Measurements from ENCODE around the gene SPTLC2.

Gene SPTLC2

GRCh38 chr14:77654001-77654441 lies 37.6 kb upstream of the SPTLC2 start:
- TF ChIP-seq EZH2phosphoT487 (IDR thresholded peaks at IDR 0.05; ENCODE audit: borderline replicate concordance) (no peak), CTCF (conservative IDR thresholded peaks at IDR 0.05; ENCODE audit: low read length) (no peak)
- no peaks in the 10 kb centered on the region for H3K27me3 ChIP-seq (ENCODE audit: insufficient read depth, low read length, poor library complexity, severe bottlenecking)
- no peaks in the 10 kb centered on the region for H4K20me1 ChIP-seq (ENCODE audit: insufficient read depth, low read length, poor library complexity, severe bottlenecking)
- H3K79me2 ChIP-seq (ENCODE audit: insufficient read depth, low read length) = no peaks in the 10 kb centered on the region
- H3K4me1 ChIP-seq (ENCODE audit: insufficient read depth, low read length, poor library complexity, severe bottlenecking) = peaks cover 11% of the 10 kb centered on the region
- H3K4me2 ChIP-seq (ENCODE audit: low read depth, low read length, poor library complexity, severe bottlenecking) = peak overlapping the region; percentile 1
- no peak overlapping the region for H3K4me3 ChIP-seq (ENCODE audit: low read length, poor library complexity, severe bottlenecking)
- H3F3A ChIP-seq (ENCODE audit: low read depth) = 0 out of 2 replicates have a peak, but pooled peaks cover 3% of the 10 kb centered on the region
- no peaks in the 10 kb centered on the region for H3K9me2 ChIP-seq (replicated peaks; ENCODE audit: low read depth, low read length)
- H2AFZ ChIP-seq (ENCODE audit: low read length) = peak overlapping the region; percentile 98
- peak overlapping the region; percentile 21 for H3K9ac ChIP-seq (ENCODE audit: low read depth, low read length, poor library complexity, severe bottlenecking)
- H3K9me3 ChIP-seq (ENCODE audit: insufficient read depth, low read depth, low read length) = no peaks in the 10 kb centered on the region
- no peaks in the 10 kb centered on the region for H3K36me3 ChIP-seq (ENCODE audit: insufficient read depth, low read length)

- peaks cover 11% of the 10 kb centered on the region for H3K4me1 ChIP-seq (ENCODE audit: insufficient read depth, low read length, poor library complexity, severe bottlenecking)
- 0 out of 2 replicates have a peak, but pooled peaks cover 3% of the 10 kb centered on the region for H3F3A ChIP-seq (ENCODE audit: low read depth)
- no peaks in the 10 kb centered on the region for H3K36me3 ChIP-seq (ENCODE audit: insufficient read depth, low read length)
- no peaks in the 10 kb centered on the region for H4K20me1 ChIP-seq (ENCODE audit: insufficient read depth, low read length, poor library complexity, severe bottlenecking)
- no peaks in the 10 kb centered on the region for H3K27me3 ChIP-seq (ENCODE audit: insufficient read depth, low read length, poor library complexity, severe bottlenecking)
- no peaks in the 10 kb centered on the region for H3K9me2 ChIP-seq (replicated peaks; ENCODE audit: low read depth, low read length)
- TF ChIP-seq CTCF (conservative IDR thresholded peaks at IDR 0.05; ENCODE audit: low read length) = no peak
- no peaks in the 10 kb centered on the region for H3K9me3 ChIP-seq (ENCODE audit: insufficient read depth, low read depth, low read length)
- H3K9ac ChIP-seq (ENCODE audit: low read depth, low read length, poor library complexity, severe bottlenecking) = no peak overlapping the region
- H3K4me2 ChIP-seq (ENCODE audit: low read depth, low read length, poor library complexity, severe bottlenecking) = no peak overlapping the region
- H3K79me2 ChIP-seq (ENCODE audit: insufficient read depth, low read length) = no peaks in the 10 kb centered on the region
- H2AFZ ChIP-seq (ENCODE audit: low read length) = no peak overlapping the region
- H3K4me3 ChIP-seq (ENCODE audit: low read length, poor library complexity, severe bottlenecking) = no peak overlapping the region
Measured at GRCh38 chr14:77649326-77649725, 32.9 kb upstream of the SPTLC2 start.

GRCh38 chr14:77648520-77649200 lies 32.2 kb upstream of the SPTLC2 start:
- H3K4me2 ChIP-seq (ENCODE audit: low read depth, low read length, poor library complexity, severe bottlenecking) = no peak overlapping the region
- 0 out of 2 replicates have a peak, but pooled peaks cover 3% of the 10 kb centered on the region for H3F3A ChIP-seq (ENCODE audit: low read depth)
- no peak for TF ChIP-seq EZH2phosphoT487 (IDR thresholded peaks at IDR 0.05; ENCODE audit: borderline replicate concordance)
- TF ChIP-seq CTCF (conservative IDR thresholded peaks at IDR 0.05; ENCODE audit: low read length) = no peak
- no peak overlapping the region for H2AFZ ChIP-seq (ENCODE audit: low read length)
- no peak overlapping the region for H3K4me3 ChIP-seq (ENCODE audit: low read length, poor library complexity, severe bottlenecking)
- no peaks in the 10 kb centered on the region for H3K36me3 ChIP-seq (ENCODE audit: insufficient read depth, low read length)
- no peaks in the 10 kb centered on the region for H3K27me3 ChIP-seq (ENCODE audit: insufficient read depth, low read length, poor library complexity, severe bottlenecking)
- H3K79me2 ChIP-seq (ENCODE audit: insufficient read depth, low read length) = no peaks in the 10 kb centered on the region
- no peaks in the 10 kb centered on the region for H4K20me1 ChIP-seq (ENCODE audit: insufficient read depth, low read length, poor library complexity, severe bottlenecking)
- H3K4me1 ChIP-seq (ENCODE audit: insufficient read depth, low read length, poor library complexity, severe bottlenecking) = peaks cover 5% of the 10 kb centered on the region
- H3K9me3 ChIP-seq (ENCODE audit: insufficient read depth, low read depth, low read length) = no peaks in the 10 kb centered on the region
- H3K9me2 ChIP-seq (replicated peaks; ENCODE audit: low read depth, low read length) = no peaks in the 10 kb centered on the region
- no peak overlapping the region for H3K9ac ChIP-seq (ENCODE audit: low read depth, low read length, poor library complexity, severe bottlenecking)
